ENCODE measurements around the gene EEPD1. TPM values are rescaled to one million over a fixed set of nuclear protein-coding genes. Genes with fewer than 3 reads are reported as not detected.

Gene EEPD1
- total RNA-seq, 1 donor from 2014 or later = 0.64 TPM

- Mint-ChIP-seq H3K27ac (no peak overlapping the region), H3K4me1 (no peaks in the 10 kb centered on the region), H3K9me3 (no peaks in the 10 kb centered on the region), H3K36me3 (ENCODE audit: low read depth) (no peaks in the 10 kb centered on the region), H3K27me3 (no peaks in the 10 kb centered on the region), H3K4me3 (no peak overlapping the region)
- ATAC-seq (ENCODE audit: low read depth) (no peak), DNase-seq (no peak)
- POLR2A ChIA-PET = no interaction called here
- CTCF ChIA-PET = no interaction called here
- intact Hi-C loops (cut with micrococcal nuclease) = no loop called here
- TF ChIP-seq CTCF (IDR thresholded peaks at IDR 0.05) = no peak
These were observed 43.9 kb upstream of the EEPD1 start for GRCh38 chr7:36109013-36109627.

GRCh38 chr7:36110584-36110983 is 42.5 kb upstream of the EEPD1 start:
- CTCF ChIA-PET = no interaction called here
- intact Hi-C loops (cut with micrococcal nuclease) = no loop called here
- H3K27ac Mint-ChIP-seq = no peak overlapping the region
- ATAC-seq (ENCODE audit: low read depth) (no peak), DNase-seq (no peak)
- no peaks in the 10 kb centered on the region for H3K9me3 Mint-ChIP-seq
- H3K36me3 Mint-ChIP-seq (ENCODE audit: low read depth) = no peaks in the 10 kb centered on the region
- POLR2A ChIA-PET = no interaction called here
- H3K4me3 Mint-ChIP-seq = no peak overlapping the region
- no peaks in the 10 kb centered on the region for H3K27me3 Mint-ChIP-seq
- no peak for TF ChIP-seq CTCF (IDR thresholded peaks at IDR 0.05)
- no peaks in the 10 kb centered on the region for H3K4me1 Mint-ChIP-seq

- ATAC-seq (ENCODE audit: low read depth) (no peak), DNase-seq (no peak)
- ChIA-PET CTCF (no interaction called here), POLR2A (no interaction called here)
- H3K36me3 Mint-ChIP-seq (ENCODE audit: low read depth) = no peaks in the 10 kb centered on the region
- no peak overlapping the region for H3K4me3 Mint-ChIP-seq
- no peaks in the 10 kb centered on the region for H3K4me1 Mint-ChIP-seq
- no peaks in the 10 kb centered on the region for H3K9me3 Mint-ChIP-seq
- intact Hi-C loops (cut with micrococcal nuclease) = no loop called here
- H3K27me3 Mint-ChIP-seq = peaks cover 5% of the 10 kb centered on the region
- no peak overlapping the region for H3K27ac Mint-ChIP-seq
- TF ChIP-seq CTCF (IDR thresholded peaks at IDR 0.05) = no peak
These were observed 40.1 kb upstream of the EEPD1 start for GRCh38 chr7:36112969-36113368.

GRCh38 chr7:36114355-36114754 is 38.7 kb upstream of the EEPD1 start:
- Mint-ChIP-seq H3K27me3 (peaks cover 9% of the 10 kb centered on the region), H3K36me3 (ENCODE audit: low read depth) (no peaks in the 10 kb centered on the region), H3K4me1 (no peaks in the 10 kb centered on the region), H3K27ac (no peak overlapping the region), H3K9me3 (no peaks in the 10 kb centered on the region), H3K4me3 (no peak overlapping the region)
- ChIA-PET POLR2A (no interaction called here), CTCF (no interaction called here)
- DNase-seq (no peak), ATAC-seq (ENCODE audit: low read depth) (no peak)
- TF ChIP-seq CTCF (IDR thresholded peaks at IDR 0.05) = no peak
- intact Hi-C loops (cut with micrococcal nuclease) = no loop called here

- CTCF ChIA-PET = no interaction called here
- ATAC-seq (ENCODE audit: low read depth) (peak; percentile 76), DNase-seq (no peak)
- peaks cover 9% of the 10 kb centered on the region for H3K27me3 Mint-ChIP-seq
- H3K4me1 Mint-ChIP-seq = no peaks in the 10 kb centered on the region
- H3K4me3 Mint-ChIP-seq = no peak overlapping the region
- intact Hi-C loops (cut with micrococcal nuclease) = no loop called here
- no peak for TF ChIP-seq CTCF (IDR thresholded peaks at IDR 0.05)
- no peak overlapping the region for H3K27ac Mint-ChIP-seq
- no peaks in the 10 kb centered on the region for H3K36me3 Mint-ChIP-seq (ENCODE audit: low read depth)
- H3K9me3 Mint-ChIP-seq = no peaks in the 10 kb centered on the region
- POLR2A ChIA-PET = no interaction called here
These were observed 37.4 kb upstream of the EEPD1 start for GRCh38 chr7:36115448-36116321.
